ENCODE data around the gene SIN3A.

Gene SIN3A

DNA sequence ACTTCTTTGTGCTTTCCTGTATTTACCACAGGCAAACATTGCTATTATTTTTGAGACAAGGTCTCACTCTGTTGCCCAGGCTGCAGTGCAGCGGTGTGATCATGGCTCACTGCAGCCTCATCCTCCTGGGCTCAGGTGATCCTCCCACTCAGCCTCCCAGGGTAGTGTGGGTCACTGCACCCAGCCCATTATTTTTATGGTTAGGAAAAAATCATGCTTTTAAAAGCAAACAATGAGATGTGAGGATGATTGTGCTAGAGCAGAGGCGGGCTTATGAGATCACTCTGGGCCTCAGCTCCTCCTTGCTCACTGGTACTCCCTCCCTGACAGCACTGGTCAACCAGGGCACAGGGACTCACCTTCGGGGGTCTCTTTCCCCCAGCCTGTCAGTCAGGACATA, 85.3 kb downstream of the SIN3A start:
- Histone ChIP-seq H3K36me3 (ENCODE audit: low read depth) (peaks cover 68% of the 10 kb centered on the region), H3K9me3 (ENCODE audit: severe bottlenecking) (no peaks in the 10 kb centered on the region), H3K4me3 (ENCODE audit: severe bottlenecking) (no peak overlapping the region), H3K27me3 (ENCODE audit: insufficient read depth, poor library complexity, severe bottlenecking) (no peaks in the 10 kb centered on the region), H3K27ac (ENCODE audit: poor library complexity, severe bottlenecking) (no peak overlapping the region), H3K4me1 (ENCODE audit: insufficient read depth, poor library complexity, severe bottlenecking) (peaks cover 5% of the 10 kb centered on the region)
- TF ChIP-seq, protein P1, sequence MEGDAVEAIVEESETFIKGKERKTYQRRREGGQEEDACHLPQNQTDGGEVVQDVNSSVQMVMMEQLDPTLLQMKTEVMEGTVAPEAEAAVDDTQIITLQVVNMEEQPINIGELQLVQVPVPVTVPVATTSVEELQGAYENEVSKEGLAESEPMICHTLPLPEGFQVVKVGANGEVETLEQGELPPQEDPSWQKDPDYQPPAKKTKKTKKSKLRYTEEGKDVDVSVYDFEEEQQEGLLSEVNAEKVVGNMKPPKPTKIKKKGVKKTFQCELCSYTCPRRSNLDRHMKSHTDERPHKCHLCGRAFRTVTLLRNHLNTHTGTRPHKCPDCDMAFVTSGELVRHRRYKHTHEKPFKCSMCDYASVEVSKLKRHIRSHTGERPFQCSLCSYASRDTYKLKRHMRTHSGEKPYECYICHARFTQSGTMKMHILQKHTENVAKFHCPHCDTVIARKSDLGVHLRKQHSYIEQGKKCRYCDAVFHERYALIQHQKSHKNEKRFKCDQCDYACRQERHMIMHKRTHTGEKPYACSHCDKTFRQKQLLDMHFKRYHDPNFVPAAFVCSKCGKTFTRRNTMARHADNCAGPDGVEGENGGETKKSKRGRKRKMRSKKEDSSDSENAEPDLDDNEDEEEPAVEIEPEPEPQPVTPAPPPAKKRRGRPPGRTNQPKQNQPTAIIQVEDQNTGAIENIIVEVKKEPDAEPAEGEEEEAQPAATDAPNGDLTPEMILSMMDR (IDR thresholded peaks at IDR 0.05; ENCODE audit: poor library complexity, severe bottlenecking), result no peak
- DNase-seq (ENCODE audit: low spot score) (no peak), ATAC-seq (ENCODE audit: low read depth) (no peak)

- DNase-seq (ENCODE audit: low spot score), result no peak
- Histone ChIP-seq H3K4me1 (ENCODE audit: insufficient read depth, poor library complexity, severe bottlenecking) (peaks cover 5% of the 10 kb centered on the region), H3K36me3 (ENCODE audit: low read depth) (peaks cover 66% of the 10 kb centered on the region), H3K4me3 (ENCODE audit: severe bottlenecking) (no peak overlapping the region), H3K9me3 (ENCODE audit: severe bottlenecking) (no peaks in the 10 kb centered on the region), H3K27me3 (ENCODE audit: insufficient read depth, poor library complexity, severe bottlenecking) (no peaks in the 10 kb centered on the region), H3K27ac (ENCODE audit: poor library complexity, severe bottlenecking) (no peak overlapping the region)
- ATAC-seq (ENCODE audit: low read depth), result no peak
- TF ChIP-seq, protein P1 (IDR thresholded peaks at IDR 0.05; ENCODE audit: poor library complexity, severe bottlenecking), result no peak
Measured at GRCh38 chr15:75364881-75365280, 86.6 kb downstream of the SIN3A start.

DNA sequence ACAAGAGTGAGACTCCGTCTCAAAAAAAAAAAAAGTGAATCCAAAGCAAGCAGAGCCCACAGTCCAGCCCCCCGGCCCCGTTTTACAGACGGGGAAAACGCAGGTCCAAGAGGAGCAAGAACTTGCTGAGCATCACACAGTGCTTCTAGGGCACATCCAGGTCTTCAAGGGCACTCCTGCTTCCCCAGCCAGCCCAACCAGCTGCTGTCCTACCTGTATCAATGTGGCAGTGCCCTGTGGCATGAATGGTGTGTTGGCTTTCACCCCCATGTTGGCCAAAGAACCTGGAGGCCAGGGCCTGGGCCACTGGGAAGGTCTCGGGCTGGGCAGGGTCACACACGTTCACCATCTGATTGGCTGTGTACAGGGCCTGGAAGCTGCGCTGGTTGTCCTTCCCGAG, 87.7 kb downstream of the SIN3A start:
- ATAC-seq (ENCODE audit: low read depth) (no peak), DNase-seq (ENCODE audit: low spot score) (no peak)
- H3K27ac ChIP-seq (ENCODE audit: poor library complexity, severe bottlenecking), result no peak overlapping the region
- H3K36me3 ChIP-seq (ENCODE audit: low read depth), result peaks cover 71% of the 10 kb centered on the region
- H3K9me3 ChIP-seq (ENCODE audit: severe bottlenecking), result no peaks in the 10 kb centered on the region
- H3K27me3 ChIP-seq (ENCODE audit: insufficient read depth, poor library complexity, severe bottlenecking), result no peaks in the 10 kb centered on the region
- TF ChIP-seq, protein P1 (IDR thresholded peaks at IDR 0.05; ENCODE audit: poor library complexity, severe bottlenecking), result no peak
- H3K4me1 ChIP-seq (ENCODE audit: insufficient read depth, poor library complexity, severe bottlenecking), result no peaks in the 10 kb centered on the region
- H3K4me3 ChIP-seq (ENCODE audit: severe bottlenecking), result no peak overlapping the region

- no peaks in the 10 kb centered on the region for H3K9me3 ChIP-seq (ENCODE audit: severe bottlenecking)
- no peak for DNase-seq (ENCODE audit: low spot score)
- no peaks in the 10 kb centered on the region for H3K4me1 ChIP-seq (ENCODE audit: insufficient read depth, poor library complexity, severe bottlenecking)
- H3K4me3 ChIP-seq (ENCODE audit: severe bottlenecking), result no peak overlapping the region
- no peak; the same call in 2 of the 3 replicates for ATAC-seq (ENCODE audit: low read depth)
- H3K27ac ChIP-seq (ENCODE audit: poor library complexity, severe bottlenecking), result no peak overlapping the region
- H3K36me3 ChIP-seq (ENCODE audit: low read depth), result peaks cover 77% of the 10 kb centered on the region
- H3K27me3 ChIP-seq (ENCODE audit: insufficient read depth, poor library complexity, severe bottlenecking), result no peaks in the 10 kb centered on the region
- TF ChIP-seq, protein P1 (IDR thresholded peaks at IDR 0.05; ENCODE audit: poor library complexity, severe bottlenecking), result no peak
Measured at GRCh38 chr15:75362642-75363249, 88.7 kb downstream of the SIN3A start.

GRCh38 chr15:75361989-75362641, 89.4 kb downstream of the SIN3A start:
- H3K27ac ChIP-seq (ENCODE audit: poor library complexity, severe bottlenecking), result no peak overlapping the region
- peaks cover 75% of the 10 kb centered on the region for H3K36me3 ChIP-seq (ENCODE audit: low read depth)
- no peaks in the 10 kb centered on the region for H3K9me3 ChIP-seq (ENCODE audit: severe bottlenecking)
- TF ChIP-seq, protein P1 (IDR thresholded peaks at IDR 0.05; ENCODE audit: poor library complexity, severe bottlenecking), result no peak
- H3K27me3 ChIP-seq (ENCODE audit: insufficient read depth, poor library complexity, severe bottlenecking), result no peaks in the 10 kb centered on the region
- DNase-seq (ENCODE audit: low spot score), result no peak
- ATAC-seq (ENCODE audit: low read depth), result peak; percentile 3; the same call in 1 of the 3 replicates
- H3K4me3 ChIP-seq (ENCODE audit: severe bottlenecking), result no peak overlapping the region
- no peaks in the 10 kb centered on the region for H3K4me1 ChIP-seq (ENCODE audit: insufficient read depth, poor library complexity, severe bottlenecking)
